Vagina (tissue), 2 donors: ENCODE measurements around the gene MUTYH.

ENCODE experiments used
- POLR2A ChIP-seq, 2 donors: fragments of 450-650 bp; IDR thresholded peaks; one replicate each; pipeline ENCODE4 v1.6.1; 2017; ENCODE audit warnings: antibody characterized with exemption in 2 of 2, mild to moderate bottlenecking in 2 of 2, moderate library complexity in 2 of 2
- POLR2AphosphoS5 ChIP-seq, 2 donors: sonication (generic); formaldehyde crosslinking; IDR thresholded peaks; one replicate each; pipeline ENCODE4 v1.9.0; 2017; ENCODE audit warnings: antibody characterized with exemption in 2 of 2, mild to moderate bottlenecking in 2 of 2, low read depth in 1 of 2; ENCODE audit not compliant: insufficient read depth in 1 of 2
- TF ChIP-seq, protein P1 (sequence below), 3 experiments: fragments of 450-650 bp in 2 of 3; fragments of 200-600 bp in 1 of 3; sonication (generic) in 1 of 3; IDR thresholded peaks; one replicate each; pipeline ENCODE4 v1.5.1; 2017 to 2019; ENCODE audit warnings: antibody characterized with exemption in 3 of 3, mild to moderate bottlenecking in 2 of 3, moderate library complexity in 2 of 3

DNA sequence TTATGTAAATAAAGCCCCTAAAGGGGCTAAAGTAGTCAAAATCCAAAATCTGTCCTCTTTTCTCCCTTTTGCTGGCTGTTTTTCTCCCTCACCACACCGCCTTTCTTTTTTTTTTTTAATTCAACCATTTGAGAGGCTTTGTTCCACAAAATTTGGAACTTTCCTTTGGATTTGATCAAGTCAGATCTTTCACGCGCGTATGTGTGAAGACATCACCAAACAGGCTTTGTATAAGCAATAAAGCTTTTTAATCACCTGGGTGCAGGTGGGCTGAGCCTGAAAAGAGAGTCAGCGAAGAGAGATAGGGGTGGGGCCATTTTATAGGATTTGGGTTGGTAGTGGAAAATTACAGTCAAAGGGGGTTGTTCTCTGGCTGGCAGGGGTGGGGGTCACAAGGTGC is 18.8 kb downstream of the MUTYH start:
- TF ChIP-seq, protein P1, sequence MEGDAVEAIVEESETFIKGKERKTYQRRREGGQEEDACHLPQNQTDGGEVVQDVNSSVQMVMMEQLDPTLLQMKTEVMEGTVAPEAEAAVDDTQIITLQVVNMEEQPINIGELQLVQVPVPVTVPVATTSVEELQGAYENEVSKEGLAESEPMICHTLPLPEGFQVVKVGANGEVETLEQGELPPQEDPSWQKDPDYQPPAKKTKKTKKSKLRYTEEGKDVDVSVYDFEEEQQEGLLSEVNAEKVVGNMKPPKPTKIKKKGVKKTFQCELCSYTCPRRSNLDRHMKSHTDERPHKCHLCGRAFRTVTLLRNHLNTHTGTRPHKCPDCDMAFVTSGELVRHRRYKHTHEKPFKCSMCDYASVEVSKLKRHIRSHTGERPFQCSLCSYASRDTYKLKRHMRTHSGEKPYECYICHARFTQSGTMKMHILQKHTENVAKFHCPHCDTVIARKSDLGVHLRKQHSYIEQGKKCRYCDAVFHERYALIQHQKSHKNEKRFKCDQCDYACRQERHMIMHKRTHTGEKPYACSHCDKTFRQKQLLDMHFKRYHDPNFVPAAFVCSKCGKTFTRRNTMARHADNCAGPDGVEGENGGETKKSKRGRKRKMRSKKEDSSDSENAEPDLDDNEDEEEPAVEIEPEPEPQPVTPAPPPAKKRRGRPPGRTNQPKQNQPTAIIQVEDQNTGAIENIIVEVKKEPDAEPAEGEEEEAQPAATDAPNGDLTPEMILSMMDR (IDR thresholded peaks at IDR 0.05): no peak
- no peak for TF ChIP-seq POLR2AphosphoS5 (IDR thresholded peaks at IDR 0.05; ENCODE audit: insufficient read depth in 1 of 2, low read depth in 1 of 2)
- TF ChIP-seq POLR2A (IDR thresholded peaks at IDR 0.05): no peak
